ENCODE measurements around the gene HYAL3. TPM values are rescaled to one million over a fixed set of nuclear protein-coding genes. Genes with fewer than 3 reads are reported as not detected.

The HYAL3 gene
- total RNA-seq, 1 donor from 2014 or later: 6.9 TPM

- Histone ChIP-seq H4K20me1 (ENCODE audit: insufficient read depth, low read length) (peaks cover 27% of the 10 kb centered on the region), H3K36me3 (ENCODE audit: insufficient read depth, low read length) (peaks cover 33% of the 10 kb centered on the region), H3K4me2 (ENCODE audit: low read length) (peak overlapping the region; percentile 99), H3K27ac (ENCODE audit: low read depth, low read length) (peak overlapping the region; percentile 47), H3K27me3 (ENCODE audit: insufficient read depth, low read length) (no peaks in the 10 kb centered on the region), H3K4me1 (ENCODE audit: insufficient read depth, low read length) (peaks cover 16% of the 10 kb centered on the region), H3K9me3 (ENCODE audit: insufficient read depth, low read depth, low read length) (no peaks in the 10 kb centered on the region), H3K79me2 (ENCODE audit: insufficient read depth, low read length) (peaks cover 46% of the 10 kb centered on the region), H3K9ac (ENCODE audit: low read length) (peak overlapping the region; percentile 95), H3K4me3 (ENCODE audit: insufficient read depth, low read depth, low read length) (peak overlapping the region; percentile 86), H2AFZ (ENCODE audit: low read depth, low read length) (no peak overlapping the region)
- Mint-ChIP-seq H3K36me3 (ENCODE audit: low read depth, unreplicated experiment) (peaks cover 10% of the 10 kb centered on the region), H3K27me3 (ENCODE audit: low read depth, unreplicated experiment) (no peaks in the 10 kb centered on the region), H3K4me1 (ENCODE audit: low read depth, unreplicated experiment) (peaks cover 14% of the 10 kb centered on the region), H3K9me3 (ENCODE audit: unreplicated experiment) (no peaks in the 10 kb centered on the region), H3K27ac (ENCODE audit: unreplicated experiment) (peak overlapping the region; percentile 89), H3K4me3 (ENCODE audit: unreplicated experiment) (peak overlapping the region; percentile 94)
- FAIRE-seq: no peak
- TF ChIP-seq EZH2 (IDR thresholded peaks at IDR 0.05; ENCODE audit: insufficient read depth, low read length): no peak
- TF ChIP-seq, protein P1, sequence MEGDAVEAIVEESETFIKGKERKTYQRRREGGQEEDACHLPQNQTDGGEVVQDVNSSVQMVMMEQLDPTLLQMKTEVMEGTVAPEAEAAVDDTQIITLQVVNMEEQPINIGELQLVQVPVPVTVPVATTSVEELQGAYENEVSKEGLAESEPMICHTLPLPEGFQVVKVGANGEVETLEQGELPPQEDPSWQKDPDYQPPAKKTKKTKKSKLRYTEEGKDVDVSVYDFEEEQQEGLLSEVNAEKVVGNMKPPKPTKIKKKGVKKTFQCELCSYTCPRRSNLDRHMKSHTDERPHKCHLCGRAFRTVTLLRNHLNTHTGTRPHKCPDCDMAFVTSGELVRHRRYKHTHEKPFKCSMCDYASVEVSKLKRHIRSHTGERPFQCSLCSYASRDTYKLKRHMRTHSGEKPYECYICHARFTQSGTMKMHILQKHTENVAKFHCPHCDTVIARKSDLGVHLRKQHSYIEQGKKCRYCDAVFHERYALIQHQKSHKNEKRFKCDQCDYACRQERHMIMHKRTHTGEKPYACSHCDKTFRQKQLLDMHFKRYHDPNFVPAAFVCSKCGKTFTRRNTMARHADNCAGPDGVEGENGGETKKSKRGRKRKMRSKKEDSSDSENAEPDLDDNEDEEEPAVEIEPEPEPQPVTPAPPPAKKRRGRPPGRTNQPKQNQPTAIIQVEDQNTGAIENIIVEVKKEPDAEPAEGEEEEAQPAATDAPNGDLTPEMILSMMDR (IDR thresholded peaks at IDR 0.05; ENCODE audit: insufficient read depth, low read depth, low read length): no peak
- DNase-seq (ENCODE audit: low read depth): no peak
These were observed 27.9 kb upstream of the HYAL3 start for GRCh38 chr3:50327129-50327528.

DNA sequence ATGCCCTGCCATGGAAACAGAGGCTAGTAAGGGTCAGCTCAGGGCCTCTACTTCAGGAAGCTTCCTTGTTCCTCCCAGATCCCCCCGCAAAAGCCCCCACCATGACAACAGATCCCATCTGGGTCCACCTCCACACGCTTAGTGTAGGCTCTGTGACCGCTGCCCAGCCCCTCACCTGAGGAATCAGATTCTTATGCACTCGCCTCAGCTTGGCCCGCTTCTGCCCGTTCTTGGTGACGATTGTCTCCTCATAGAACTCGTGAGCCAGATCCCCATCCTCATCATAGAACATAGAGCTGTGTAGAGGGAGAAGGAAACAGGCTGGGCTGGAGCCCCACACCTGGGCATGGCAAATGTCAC, 27.0 kb upstream of the HYAL3 start:
- Histone ChIP-seq H3K27me3 (ENCODE audit: insufficient read depth, low read length) (no peaks in the 10 kb centered on the region), H2AFZ (ENCODE audit: low read depth, low read length) (no peak overlapping the region), H3K9me3 (ENCODE audit: insufficient read depth, low read depth, low read length) (no peaks in the 10 kb centered on the region), H3K4me1 (ENCODE audit: insufficient read depth, low read length) (peaks cover 20% of the 10 kb centered on the region), H3K79me2 (ENCODE audit: insufficient read depth, low read length) (peaks cover 36% of the 10 kb centered on the region), H3K4me2 (ENCODE audit: low read length) (no peak overlapping the region), H3K36me3 (ENCODE audit: insufficient read depth, low read length) (peaks cover 23% of the 10 kb centered on the region), H3K9ac (ENCODE audit: low read length) (no peak overlapping the region), H4K20me1 (ENCODE audit: insufficient read depth, low read length) (peaks cover 18% of the 10 kb centered on the region), H3K4me3 (ENCODE audit: insufficient read depth, low read depth, low read length) (no peak overlapping the region), H3K27ac (ENCODE audit: low read depth, low read length) (no peak overlapping the region)
- H3K27ac Mint-ChIP-seq (ENCODE audit: unreplicated experiment): peak overlapping the region; percentile 34
- DNase-seq (ENCODE audit: low read depth) (no peak), FAIRE-seq (no peak)
- H3K27me3 Mint-ChIP-seq (ENCODE audit: low read depth, unreplicated experiment): no peaks in the 10 kb centered on the region
- H3K36me3 Mint-ChIP-seq (ENCODE audit: low read depth, unreplicated experiment): peaks cover 10% of the 10 kb centered on the region
- TF ChIP-seq, protein P1 (IDR thresholded peaks at IDR 0.05; ENCODE audit: insufficient read depth, low read depth, low read length): no peak
- no peak for TF ChIP-seq EZH2 (IDR thresholded peaks at IDR 0.05; ENCODE audit: insufficient read depth, low read length)
- H3K9me3 Mint-ChIP-seq (ENCODE audit: unreplicated experiment): no peaks in the 10 kb centered on the region
- peak overlapping the region; percentile 94 for H3K4me3 Mint-ChIP-seq (ENCODE audit: unreplicated experiment)
- peaks cover 14% of the 10 kb centered on the region for H3K4me1 Mint-ChIP-seq (ENCODE audit: low read depth, unreplicated experiment)

DNA sequence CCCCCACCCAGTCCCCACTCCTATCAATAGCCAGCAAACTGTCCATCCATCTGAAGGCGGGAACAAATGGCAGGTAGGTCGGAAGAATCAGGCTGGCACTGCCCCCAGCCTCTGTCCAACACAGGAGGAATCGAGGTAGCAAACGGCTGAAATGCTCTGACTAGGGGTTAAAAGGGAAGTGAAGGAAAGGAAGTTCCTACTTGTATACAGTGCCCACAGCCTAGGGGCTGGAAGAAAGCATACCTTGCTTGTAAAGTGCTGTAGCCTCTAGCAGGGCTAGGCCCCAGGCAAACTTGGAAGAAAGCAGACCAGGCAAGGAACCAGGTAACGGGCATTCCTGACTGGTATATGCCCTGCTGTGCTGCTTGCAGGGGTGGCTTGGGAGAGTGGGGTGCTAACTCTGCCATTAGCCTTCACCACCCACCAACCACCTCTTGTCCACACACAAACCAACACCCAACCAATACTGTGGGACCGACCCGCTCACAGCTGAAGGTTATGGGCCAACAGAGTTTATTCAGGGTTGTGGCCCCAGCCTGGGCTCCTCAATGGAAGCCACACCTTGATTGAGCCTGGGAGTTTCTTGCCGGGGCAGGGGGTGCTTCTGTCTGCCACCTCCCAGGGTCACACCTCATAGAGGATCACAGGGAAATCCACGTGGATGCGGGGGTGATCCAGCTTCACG, 26.4 kb upstream of the HYAL3 start:
- FAIRE-seq: no peak
- Histone ChIP-seq H3K27ac (ENCODE audit: low read depth, low read length) (no peak overlapping the region), H3K79me2 (ENCODE audit: insufficient read depth, low read length) (peaks cover 36% of the 10 kb centered on the region), H2AFZ (ENCODE audit: low read depth, low read length) (no peak overlapping the region), H3K4me1 (ENCODE audit: insufficient read depth, low read length) (peaks cover 21% of the 10 kb centered on the region), H4K20me1 (ENCODE audit: insufficient read depth, low read length) (peaks cover 14% of the 10 kb centered on the region), H3K4me2 (ENCODE audit: low read length) (no peak overlapping the region), H3K27me3 (ENCODE audit: insufficient read depth, low read length) (no peaks in the 10 kb centered on the region), H3K36me3 (ENCODE audit: insufficient read depth, low read length) (peaks cover 18% of the 10 kb centered on the region), H3K4me3 (ENCODE audit: insufficient read depth, low read depth, low read length) (no peak overlapping the region), H3K9ac (ENCODE audit: low read length) (no peak overlapping the region), H3K9me3 (ENCODE audit: insufficient read depth, low read depth, low read length) (no peaks in the 10 kb centered on the region)
- Mint-ChIP-seq H3K9me3 (ENCODE audit: unreplicated experiment) (no peaks in the 10 kb centered on the region), H3K4me3 (ENCODE audit: unreplicated experiment) (no peak overlapping the region), H3K27me3 (ENCODE audit: low read depth, unreplicated experiment) (no peaks in the 10 kb centered on the region), H3K36me3 (ENCODE audit: low read depth, unreplicated experiment) (peaks cover 5% of the 10 kb centered on the region), H3K27ac (ENCODE audit: unreplicated experiment) (peak overlapping the region; percentile 34), H3K4me1 (ENCODE audit: low read depth, unreplicated experiment) (peaks cover 14% of the 10 kb centered on the region)
- no peak for TF ChIP-seq EZH2 (IDR thresholded peaks at IDR 0.05; ENCODE audit: insufficient read depth, low read length)
- TF ChIP-seq, protein P1 (IDR thresholded peaks at IDR 0.05; ENCODE audit: insufficient read depth, low read depth, low read length): no peak
- DNase-seq (ENCODE audit: low read depth): no peak

Data from astrocyte (in vitro differentiated cells and primary cell).